NCI-H69 (cell line): Measurements from ENCODE around the gene CASKIN1.
A peak's percentile ranks its signal among the peaks of the same experiment; 100 is the strongest.

Source experiments
- DNase-seq: peaks from one replicate; lab custom pipeline; 2025; lab: John Stamatoyannopoulos, UW

CASKIN1 gene

DNA sequence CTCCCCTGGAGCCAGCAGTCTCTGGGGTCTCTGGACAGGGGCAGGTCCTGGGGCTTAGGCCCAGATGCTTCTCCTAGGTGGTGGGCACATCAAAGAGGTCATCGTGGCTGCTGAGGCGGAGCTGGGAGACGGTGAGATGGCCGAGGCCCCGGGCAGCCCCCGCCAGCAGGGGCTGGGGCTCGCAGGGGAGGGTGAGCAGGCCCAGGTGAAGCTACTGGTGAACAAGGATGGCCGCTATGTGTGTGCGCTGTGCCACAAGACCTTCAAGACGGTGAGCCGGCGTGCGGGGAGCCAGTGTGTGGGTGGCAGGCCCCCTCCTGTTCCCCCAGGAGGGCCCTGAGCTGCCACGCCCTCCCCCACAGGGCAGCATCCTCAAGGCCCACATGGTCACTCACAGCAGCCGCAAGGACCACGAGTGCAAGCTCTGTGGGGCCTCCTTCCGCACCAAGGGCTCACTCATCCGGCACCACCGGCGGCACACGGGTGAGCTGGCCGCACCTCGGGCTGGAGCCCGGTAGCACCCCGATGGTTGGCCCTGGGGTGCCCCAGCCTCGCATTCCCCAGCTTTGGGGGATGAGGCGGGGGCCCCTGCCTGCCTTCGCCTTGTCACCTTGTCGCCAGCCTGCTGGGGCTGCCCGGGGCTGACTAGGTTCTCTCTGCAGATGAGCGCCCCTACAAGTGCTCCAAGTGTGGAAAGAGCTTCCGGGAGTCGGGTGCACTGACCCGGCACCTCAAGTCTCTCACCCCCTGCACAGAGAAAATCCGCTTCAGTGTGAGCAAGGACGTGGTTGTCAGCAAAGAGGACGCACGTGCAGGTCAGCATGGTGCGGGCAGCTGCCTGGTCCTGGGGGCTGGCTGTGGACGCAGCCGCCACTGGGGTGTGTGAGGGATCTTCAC lies 35.9 kb upstream of the CASKIN1 start:
- no peak for DNase-seq

DNA sequence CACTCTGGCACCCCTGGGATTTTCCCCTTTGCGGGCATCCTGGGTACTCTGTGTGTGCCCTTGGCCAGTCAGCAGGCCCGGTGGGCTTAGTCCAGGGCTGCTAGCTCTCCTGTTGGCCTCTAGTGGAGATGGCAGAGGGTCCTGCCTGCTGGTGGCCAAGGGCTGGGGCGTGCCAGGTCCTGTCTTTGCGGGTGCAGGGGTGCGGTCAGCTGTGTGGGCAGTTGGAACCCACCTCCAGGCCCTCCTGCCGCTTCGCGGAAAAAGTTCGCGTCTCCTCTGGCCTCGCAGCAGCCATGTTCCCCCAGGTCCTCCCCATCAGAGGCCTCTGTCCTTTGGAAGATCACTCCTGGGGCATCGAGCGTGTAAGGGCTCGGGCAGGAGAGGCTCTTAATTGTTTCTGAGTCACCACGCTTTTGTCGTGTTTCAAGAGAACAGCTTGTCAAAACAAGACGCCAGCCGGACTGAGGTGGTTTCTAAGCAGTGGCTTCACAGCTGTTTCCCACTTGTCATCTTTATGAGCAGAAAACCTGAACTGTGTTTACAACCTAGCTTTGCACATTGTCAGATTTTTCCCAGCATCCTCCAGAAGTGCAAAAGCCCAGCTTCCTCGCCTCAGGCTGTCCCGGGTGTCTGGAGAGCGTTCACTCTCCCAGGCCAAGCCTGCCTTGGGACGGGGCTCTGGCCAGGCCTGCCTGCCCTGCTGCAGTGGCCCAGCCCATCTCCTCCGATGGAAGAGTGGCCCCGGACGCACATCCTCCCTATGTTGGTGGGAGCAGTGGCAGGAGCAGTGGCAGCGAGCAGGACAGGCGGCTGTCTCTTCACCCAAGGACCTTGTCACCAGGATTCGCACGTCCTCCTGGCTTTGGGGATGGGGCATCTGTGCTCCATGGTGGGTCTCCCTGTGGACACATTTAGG lies 34.9 kb upstream of the CASKIN1 start:
- DNase-seq, result no peak

DNA sequence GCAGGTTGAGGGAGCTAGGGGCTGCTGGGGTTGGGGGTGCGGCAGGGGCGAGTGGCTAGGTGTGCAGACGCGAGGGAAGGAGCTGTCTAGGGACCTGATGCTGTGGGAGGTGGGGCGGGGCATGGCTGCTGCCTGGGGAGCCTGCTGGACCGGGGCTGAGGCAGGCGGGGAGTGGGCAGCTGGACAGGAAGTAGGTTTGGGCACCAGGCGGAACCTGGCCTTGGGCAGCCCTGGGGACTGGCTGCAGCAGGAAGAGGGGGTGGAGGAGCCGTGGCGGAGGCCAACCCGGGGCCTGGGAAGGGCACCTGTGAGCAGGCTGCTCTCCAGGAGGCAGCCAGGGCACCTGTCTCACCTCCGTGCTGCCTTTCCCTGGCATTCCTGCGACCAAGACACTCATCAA lies 34.0 kb upstream of the CASKIN1 start:
- no peak for DNase-seq

DNA sequence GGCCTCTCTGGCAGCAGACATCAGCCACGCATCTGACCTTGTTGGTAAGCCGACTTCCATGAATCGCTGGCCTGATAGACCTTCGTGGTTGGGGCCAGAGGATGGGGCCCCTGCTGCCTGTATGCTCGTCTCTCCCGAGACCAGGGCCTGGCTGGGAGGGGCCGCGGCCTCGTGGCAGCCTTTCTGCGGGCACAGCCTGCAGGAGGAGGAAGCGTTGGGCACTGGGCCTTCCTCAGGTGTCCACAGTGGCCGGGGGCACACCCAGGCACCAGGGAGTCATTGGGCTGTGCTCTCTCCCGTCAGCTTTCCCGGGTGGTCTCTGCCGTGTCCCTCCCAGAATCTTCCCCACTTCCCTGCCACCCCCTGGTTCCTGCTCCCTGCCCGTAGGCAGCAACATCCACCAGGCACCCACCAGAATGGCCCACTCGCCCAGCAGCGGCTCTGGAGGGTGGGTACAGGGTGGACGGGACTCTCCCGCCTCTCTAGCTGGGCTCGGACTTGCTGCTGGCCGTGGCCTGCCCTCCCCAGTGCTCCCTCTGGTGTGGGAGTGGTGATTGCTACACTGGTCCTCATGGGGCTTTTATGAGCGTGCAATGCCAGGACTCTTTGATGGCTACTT lies 33.3 kb upstream of the CASKIN1 start:
- DNase-seq, result no peak

DNA sequence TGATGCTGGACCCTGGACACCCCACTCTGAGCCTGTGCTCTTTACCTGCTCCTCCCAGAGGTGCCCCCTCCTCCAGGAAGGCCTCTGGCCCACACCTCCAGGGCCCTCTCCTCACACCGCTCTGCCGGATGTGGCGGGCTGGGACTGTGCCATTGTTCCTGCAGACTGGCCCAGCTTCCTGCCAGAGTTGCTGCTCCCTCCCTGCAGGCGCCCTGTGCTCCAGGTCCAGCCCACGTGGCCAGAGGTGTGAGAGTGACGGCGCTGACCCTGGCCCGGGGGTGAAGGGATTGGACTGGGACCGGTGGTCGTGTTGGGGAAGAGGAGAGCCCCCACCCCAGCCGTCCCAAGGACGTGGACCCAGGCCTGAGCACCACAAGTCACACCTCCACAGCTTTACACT lies 32.7 kb upstream of the CASKIN1 start:
- no peak for DNase-seq

DNA sequence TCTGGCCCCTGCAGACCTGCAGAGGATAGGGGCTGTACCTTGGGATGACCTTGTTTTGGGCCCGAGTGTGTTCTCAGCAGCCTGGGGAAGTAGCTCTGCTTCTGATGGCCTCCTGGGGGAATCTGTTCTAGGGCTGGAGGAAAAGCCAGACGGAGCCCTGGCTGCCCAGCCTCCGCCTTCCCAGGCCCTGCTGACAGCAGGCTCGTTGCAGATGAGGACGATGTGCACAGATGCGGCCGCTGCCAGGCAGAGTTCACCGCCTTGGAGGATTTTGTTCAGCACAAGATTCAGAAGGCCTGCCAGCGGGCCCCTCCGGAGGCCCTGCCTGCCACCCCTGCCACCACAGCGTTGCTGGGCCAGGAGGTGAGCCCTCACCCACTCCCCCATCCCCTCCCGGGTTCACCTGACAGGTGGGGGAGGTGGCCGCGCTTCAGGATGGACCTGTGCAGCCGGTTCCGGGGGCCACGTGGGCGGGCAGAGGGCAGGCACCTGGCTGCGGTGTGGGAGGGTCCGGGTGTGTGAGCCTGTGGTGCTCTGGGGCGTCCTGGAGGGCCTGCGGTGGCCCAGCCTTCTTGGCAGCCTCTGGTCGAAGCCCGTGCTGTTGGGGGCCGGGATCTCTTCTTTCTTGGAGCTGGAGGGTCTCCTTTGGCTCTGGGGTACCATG lies 31.9 kb upstream of the CASKIN1 start:
- DNase-seq, result no peak

DNA sequence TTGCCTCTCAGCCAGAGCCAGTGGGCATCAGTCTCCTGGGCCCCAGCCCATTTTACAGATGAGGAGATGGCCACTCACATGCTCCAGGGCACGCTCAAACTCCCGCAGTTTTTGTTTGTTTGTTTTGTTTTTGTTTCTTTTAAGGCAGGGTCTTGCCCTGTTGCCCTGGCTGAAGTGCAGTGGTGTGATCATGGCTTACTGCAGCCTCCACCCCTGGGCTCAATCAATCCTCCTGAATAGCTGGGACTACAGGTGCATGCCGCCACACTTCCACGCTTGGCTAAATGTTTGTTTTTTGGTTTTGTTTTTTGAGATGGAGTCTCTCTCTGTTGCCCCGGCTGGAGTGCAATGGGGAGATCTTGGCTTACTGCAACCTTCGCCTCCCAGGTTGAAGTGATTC lies 30.5 kb upstream of the CASKIN1 start:
- no peak for DNase-seq

DNA sequence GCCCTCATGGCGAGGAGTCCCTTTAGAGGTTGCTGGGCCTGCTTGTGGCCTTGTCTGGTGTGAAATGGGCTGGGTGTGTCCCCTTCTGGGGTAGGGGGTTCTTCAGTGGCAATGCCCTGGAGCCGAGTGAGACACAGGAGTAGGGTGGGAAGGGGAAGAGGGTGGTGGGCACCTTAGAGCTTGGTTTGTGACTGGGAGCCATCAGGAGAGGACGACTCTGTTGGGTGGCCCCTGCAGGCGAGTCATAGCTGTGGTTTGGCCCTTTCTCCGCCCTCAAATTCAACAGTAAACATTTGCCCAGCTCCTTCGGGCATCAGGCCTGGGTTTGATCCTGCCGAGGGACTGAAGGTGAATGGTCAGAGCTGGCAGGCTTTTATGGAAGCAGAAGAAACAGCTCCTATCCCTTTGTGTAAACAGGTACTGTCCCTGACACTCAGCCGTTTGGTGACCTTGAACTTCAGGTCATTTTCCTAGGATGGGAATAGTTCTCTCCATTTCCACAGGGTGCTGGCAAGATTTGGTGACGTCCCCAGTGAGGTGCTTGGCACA lies 29.9 kb upstream of the CASKIN1 start:
- DNase-seq, result no peak

DNA sequence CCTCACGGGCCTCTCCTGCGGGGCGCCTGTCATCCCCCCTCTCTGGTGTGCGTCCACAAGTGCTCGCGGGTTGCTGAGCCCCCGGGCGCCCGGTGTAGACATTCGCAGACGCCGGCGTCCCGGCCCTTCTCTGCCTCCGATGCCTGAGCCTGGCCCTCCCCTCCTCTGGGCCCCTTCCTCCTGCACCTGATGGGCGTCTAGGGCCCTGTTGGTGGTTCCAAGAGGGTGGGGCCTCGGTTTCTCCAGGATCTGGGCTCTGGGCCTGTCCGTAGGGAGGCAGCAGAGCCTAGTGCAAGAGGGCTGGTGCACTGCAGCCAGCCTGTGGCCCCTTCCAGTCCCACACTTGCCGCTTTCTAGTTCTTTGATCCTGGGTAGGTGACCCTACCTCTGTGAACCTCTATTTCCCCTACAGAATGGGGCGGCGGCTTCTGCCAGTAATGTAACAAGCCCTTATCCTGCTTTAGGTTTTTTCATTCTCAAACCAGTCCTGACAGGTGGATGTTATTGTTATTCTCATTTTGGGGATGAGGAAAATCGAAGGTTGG lies 27.6 kb upstream of the CASKIN1 start:
- peak; percentile 73 for DNase-seq

DNA sequence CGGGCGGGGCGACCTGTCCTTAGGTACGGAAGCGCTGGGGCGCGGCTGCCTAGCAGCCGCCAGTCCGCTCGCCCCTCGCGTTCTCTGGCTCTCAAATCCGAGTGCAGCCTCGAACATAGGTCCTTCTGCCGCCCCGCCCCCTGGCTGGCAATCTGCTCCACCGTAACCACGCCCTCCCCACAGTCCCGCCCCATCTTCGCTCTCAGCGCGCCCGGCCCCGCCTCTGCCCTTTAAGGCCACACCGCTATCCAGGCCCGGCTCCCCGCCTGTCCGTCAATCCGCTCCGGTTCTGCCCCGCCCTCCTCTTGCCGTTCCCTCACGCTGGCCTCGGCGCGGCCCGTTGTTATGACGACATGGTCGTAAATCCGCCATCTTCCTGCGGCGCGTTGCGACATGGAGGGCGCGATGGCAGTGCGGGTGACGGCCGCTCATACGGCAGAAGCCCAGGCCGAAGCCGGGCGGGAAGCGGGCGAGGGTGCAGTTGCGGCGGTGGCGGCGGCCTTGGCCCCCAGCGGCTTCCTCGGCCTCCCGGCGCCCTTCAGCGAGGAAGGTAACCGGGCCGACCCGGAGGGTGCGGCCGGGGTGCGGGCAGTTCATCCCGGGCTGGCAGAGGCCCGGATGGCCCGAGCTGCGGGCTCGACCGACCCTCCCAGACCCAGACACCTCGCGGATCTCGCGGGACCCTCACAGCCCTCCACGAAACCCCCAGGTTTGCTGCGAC lies 27.0 kb upstream of the CASKIN1 start, which contains the start of gene E4F1:
TSS of gene E4F1 (plus strand) at position 371 of the 721 bp plus-strand sequence. CDS start at position 394, 23 bp downstream.
- peak; percentile 100 for DNase-seq

DNA sequence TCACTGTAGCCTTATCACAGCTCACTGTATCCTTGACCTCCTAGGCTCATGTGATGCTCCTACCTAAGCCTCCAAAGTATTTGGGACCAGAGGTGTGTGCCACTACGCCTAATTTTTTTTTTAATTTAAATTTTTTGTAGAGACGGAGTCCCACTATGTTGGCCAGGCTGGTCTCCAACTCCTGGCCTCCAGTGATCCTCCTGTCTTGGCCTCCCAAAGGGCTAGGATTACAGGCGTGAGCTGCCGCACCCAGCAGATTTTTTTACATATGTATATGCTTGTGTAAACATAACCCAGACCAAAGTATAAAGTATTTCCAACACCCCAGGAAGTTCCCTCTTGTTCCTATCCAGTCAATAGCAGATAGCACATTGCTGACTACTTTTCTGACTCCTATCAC lies 19.9 kb upstream of the CASKIN1 start:
- DNase-seq, result no peak

DNA sequence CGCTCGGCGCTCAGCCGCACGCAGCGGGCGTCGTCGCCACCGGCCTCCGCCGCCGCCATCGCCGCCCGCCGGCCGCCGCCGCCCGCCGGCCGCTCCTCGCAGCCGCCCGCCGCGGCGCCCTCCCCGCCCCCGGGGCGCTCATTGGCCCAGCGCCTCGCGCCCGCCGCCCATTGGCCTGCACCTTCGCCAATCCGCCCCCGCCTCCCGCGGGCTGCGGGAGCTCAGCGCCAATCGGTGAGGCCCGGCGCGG lies 18.2 kb upstream of the CASKIN1 start, which contains the start of gene PGP:
TSS of gene PGP (minus strand) at position 122 of the 250 bp plus-strand sequence. CDS start at position 59, 63 bp downstream.
- DNase-seq, result no peak

DNA sequence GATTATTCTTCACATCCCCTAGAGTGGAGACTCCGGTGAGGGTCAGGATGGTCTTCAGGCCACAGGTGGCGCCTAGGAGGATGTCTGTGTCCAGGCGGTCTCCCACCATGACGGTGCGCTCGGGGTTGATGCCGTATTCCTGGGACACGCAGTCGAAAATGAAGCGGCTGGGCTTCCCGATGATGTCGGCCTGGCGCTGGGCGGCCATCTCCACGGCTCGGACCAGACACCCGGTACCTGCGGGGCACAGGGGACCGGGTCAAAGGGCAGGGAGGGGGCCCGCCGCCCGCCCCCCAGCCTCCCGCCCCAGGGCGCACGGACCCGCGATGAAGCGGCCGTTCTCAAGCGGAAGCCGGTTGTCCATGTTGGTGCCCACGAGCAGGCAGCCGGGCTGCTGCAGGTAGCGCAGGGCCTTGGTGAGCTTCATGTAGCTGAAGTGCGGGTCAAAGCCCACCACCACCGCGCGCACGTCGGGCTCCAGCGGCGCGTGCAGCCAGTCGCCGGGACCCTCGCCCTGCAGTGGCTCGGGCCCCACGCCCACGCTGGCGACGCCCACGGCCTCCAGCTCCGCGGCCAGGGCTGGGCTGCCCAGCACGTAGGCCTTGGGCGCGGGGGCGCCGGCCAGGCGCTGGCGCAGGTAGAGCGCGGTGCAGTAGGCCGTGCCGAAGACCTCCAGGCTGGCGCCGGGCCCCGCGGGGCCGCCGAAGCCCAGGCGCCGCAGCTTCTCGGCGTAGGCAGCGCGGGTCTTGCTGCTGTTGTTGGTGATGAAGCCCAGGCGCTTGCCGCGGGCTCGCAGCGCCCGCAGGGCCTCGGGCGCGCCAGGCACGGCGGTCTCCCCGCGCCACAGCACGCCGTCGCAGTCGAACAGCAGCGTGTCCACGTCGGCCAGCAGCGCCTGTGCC lies 17.7 kb upstream of the CASKIN1 start:
- peak; percentile 64 for DNase-seq

DNA sequence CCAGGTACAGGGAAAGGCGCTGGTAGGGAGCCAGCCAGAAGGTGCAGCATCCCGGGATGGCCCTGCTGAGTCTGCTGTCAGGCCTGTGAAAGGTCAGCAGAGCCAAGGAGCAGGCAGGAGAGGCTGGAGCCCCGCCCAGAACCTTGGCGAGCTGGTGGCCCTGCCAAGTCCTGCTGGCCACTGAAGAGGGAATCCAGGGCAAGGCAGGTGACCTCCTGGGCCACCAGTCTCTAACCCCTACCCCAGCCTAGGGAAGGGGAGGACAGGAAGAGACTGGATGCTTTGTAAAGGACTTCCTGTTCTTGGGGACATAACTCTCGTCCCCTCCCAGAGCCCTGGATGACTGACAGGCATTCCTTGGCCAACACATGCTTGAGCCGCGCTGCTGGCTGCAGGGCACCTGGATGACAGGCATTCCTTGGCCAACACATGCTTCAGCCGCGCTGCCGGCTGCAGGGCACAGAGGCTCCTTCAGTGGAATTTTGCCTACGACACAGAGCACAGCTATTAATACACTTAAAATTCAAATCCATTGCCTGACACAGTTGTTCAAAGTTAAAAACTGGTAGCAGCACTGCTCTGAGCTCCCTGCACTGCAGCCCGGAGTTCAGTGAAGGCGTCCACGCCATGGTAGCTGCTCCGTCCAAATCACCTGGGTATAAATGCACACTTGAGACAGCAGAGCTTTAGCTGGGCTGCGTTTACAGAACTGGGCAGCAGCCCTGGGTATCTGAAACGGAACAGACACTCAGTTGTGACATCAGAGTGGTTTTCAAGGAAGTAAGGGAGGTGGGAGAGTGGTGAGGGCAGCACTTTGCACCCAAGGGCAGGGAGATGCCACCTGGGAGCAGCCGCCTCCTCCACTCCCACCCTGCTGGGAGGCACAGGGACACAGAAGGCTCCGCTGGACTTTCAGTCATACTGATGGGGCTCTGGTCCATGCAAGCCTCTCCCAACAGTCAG lies 16.2 kb upstream of the CASKIN1 start:
- DNase-seq, result peak; percentile 28

DNA sequence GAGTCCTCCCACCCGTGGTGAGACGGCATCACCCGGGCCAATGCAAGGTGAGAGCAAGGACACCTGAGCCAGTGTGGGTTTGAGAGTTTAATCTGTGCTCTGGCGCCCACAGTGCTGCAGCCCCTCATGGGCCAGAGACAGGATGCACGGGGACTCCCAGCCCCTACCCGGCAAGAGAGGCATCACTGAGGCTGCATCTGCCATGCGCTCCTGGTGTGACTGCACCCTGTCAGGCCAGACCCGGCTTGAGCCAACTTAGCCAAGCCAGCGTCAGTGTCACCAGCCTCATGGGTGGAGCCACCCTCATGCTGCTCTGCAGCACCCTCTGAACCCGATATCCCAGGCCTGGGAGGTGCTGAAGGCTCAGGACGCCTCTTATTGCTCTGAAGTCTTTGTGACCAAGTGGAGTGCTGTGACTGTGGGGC lies 15.5 kb upstream of the CASKIN1 start:
- no peak for DNase-seq

DNA sequence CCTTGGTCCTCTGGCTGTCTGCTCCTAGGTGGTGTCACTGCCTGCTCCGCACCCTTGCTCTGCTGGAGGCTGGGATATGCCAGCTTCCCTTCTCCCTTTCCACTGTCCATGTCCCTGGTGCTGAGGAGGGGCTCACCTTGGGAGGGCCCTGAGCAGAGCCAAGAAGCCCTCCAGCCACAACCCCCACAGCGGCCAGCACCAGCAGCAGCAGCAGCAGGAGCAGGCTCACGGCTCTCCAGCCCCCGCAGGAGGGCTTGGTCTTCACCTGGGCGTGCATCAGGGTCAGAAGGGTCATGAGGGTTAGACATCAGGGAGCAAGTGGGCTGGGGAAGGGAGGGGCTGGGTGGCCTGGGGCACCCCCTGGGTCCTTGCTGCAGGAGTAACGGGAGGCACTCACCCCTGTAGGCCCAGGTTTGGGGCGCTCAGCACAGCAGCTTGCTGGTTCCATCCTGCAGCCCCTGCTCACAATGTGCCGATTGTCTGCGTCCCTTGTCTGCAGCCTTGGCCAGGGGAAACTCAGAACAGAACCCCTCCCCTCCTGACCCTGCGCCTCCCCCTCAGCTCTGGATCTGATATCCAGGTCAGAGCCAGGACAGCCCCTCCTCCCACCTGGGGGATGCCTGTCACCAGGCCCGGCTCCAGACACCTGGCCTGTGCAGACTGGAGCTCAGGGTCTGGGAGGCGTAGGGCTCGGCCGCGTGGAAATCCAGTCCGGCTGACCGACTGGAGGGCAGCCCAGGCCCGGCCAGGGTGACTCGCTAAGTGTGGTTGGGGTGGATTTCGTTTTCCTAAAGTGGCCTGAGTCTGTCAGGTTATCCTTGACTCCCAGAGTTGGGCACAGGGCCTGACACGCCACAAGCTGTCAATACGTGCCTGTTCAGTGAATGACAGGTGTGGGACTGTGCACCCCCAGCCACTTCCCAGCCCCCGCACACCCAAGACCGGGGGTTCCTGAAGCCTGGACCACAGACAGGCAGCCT lies 14.3 kb upstream of the CASKIN1 start, which contains the start of gene BRICD5:
TSS of gene BRICD5 (minus strand) at position 478 of the 980 bp plus-strand sequence. CDS start at position 448, 30 bp downstream.
- no peak for DNase-seq

DNA sequence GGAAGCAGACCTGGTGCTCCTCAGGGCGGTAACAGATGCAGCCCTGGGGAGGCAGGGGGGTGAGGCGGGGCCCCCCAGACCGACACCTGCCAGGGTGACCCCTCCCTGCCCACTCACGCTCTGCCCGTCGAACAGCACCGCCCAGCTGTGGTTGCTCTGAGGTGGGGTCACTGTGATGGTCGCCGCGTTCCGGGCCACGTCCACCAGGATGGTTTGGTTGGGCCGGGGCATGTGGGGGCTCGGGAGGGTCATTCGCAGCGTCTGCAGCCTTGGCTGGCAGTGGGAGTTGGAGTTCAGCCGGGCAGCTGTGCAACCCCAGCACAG lies 13.6 kb upstream of the CASKIN1 start:
- no peak for DNase-seq
